NCI-H187 treated with DMSO at 0.1 percent for 48 hours (cell line): ENCODE measurements around the gene NRCAM.
A peak's percentile ranks its signal among the peaks of the same experiment; 100 is the strongest.
"Not testable (repeated sequence)": the region's sequence is repeated elsewhere in the genome, so short reads cannot be mapped to it uniquely, and the experiment has no call there.

ENCODE experiments used
- DNase-seq: peaks from one replicate; lab custom pipeline; 2025; lab: John Stamatoyannopoulos, UW

NRCAM gene

DNA sequence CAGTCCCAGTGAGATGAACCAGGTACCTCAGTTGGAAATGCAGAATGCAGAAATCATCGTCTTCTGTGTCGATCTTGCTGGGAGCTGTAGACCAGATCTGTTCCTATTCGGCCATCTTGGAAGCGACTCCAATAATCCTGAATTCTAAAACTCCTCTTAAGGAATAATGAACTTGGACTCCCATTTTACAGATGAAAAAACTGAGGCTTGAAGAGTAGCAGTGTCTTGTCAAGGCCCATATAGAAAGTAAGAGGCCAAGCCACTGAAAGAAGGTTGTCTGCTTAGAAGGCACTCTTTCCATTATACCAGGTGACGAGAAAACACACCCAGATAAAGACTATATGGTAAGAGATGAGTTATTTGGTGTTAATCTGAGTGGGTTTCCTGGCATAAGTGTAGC, 177.5 kb downstream of the NRCAM start:
- no peak for DNase-seq

GRCh38 chr7:108278281-108278680, 178.0 kb downstream of the NRCAM start:
- DNase-seq = no peak

- not testable (repeated sequence) for DNase-seq
These were observed 181.8 kb downstream of the NRCAM start for GRCh38 chr7:108274447-108274846.

- DNase-seq = not testable (repeated sequence)
These were observed 183.3 kb downstream of the NRCAM start for GRCh38 chr7:108272891-108273290.

- DNase-seq = no peak
These were observed 185.7 kb downstream of the NRCAM start for GRCh38 chr7:108270385-108271015.

DNA sequence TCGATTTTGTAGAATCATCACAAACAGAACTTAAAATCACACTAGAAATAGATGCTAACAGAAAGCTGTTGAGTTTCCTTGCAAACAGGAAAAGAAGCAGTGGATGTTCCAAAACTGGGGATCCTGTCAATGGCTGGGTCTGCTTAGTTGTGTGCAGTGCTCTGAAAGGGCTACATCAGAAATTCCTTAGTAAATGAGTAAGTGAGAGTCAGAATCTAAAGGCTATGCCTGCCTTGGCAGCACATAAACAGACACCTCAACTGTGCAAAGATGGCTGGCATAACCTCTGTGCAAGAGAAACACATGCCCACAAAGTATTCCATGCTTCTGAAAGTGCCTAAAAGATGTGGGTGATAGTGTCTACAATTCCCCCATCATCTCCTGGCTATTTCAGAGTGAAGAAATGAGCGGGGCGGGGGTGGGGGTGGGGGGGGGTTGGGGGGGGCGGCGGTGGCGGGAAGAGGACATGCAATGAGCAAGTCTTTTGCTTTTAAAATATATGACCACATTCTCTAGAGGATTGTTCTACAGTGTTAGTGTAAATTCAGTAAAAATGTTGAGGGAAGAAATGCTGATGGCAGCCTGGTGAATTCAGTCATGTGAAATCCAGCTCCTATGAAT, 187.9 kb downstream of the NRCAM start:
- DNase-seq = no peak

GRCh38 chr7:108267615-108268014, 188.6 kb downstream of the NRCAM start:
- no peak for DNase-seq

DNA sequence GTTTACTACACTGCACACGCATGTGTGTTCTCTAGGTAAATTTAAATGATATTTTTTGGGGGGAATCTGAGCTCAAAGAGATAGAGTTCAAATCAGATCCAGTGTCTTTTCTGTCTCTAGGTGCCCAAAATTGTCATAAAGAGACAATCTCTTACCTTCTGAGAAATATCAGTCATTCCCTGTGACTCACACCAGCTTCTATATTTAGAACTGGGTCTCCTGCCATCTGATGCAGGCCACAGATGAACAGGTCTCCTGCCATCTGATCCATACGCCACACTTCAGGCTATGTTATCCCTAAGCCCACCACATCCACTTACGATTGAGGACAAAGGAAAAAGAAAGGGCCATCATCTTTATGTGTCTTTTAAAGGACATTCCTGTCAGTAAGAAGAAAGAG, 189.7 kb downstream of the NRCAM start:
- DNase-seq = no peak

- no peak for DNase-seq
These were observed 190.2 kb downstream of the NRCAM start for GRCh38 chr7:108266035-108266434.

DNA sequence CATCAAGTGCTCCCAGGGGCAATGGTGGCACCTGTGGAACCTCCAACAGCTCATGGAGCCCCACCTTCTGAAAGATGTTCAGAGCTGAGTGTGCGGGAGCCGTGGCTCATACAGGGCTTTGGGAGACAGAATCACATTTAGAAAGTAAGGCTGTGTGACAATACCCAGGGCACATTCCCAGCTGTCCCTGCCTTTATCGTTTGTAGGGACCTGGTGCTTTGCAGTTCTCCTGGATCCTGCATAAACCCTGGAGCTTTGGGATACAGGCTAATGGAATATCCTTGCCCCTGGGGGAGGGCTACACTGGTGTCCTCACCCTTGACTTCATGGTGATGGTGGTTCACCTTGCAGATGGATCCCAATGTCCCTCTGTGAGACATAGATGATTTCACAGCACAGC, 191.2 kb downstream of the NRCAM start:
- DNase-seq = no peak

DNA sequence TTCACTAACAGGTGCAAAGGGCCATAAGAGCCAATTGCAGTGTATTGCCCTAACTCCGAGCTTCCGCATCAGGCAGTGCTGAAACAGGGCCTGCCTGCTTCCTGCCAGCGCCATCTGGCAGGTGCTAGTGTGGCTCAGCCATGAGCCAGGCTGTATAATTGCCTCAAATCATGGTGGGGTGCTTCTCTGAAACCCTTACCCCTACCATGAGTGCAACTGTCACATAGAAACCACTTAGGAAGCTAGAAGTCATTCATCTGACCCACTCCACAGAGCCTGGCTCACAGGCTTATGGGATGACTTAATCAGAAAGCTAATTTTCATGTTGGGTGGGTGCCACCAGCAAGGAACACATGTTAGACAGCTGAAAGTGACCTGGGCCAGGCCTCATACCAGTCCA, 192.8 kb downstream of the NRCAM start:
- DNase-seq = peak; percentile 76

DNA sequence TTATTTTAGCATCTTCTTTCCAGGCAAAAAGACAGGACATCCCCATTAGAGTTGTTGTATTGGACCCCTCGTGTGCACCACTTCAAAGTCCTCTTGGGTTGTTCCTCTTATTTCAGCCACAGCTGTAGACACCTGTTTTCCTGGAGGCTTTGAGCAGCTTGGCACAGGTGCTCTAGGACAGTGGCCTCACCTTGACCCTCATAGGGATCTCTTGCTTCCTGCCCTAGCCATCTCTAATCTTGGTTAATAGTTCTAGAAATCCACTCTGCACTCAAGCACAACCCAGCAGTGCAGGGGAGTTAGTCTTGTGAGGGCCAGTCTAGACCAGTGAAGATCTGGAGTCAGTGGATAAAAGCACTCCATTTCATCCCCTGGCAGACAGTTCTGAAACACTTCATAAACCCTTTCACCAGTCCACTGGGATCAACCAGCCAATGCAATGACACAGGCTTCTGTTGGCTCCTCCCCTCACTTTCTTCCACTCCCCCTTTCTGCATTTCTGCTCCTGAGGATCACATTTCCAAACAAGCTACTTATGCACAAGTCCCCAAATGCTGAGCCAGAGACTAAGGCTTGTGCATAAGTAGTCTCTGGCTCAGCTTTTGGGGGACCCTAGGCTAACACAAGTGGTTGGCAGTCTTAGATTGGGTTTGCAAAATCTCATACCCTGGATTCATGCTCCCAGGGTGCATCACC, 194.5 kb downstream of the NRCAM start:
- DNase-seq = peak; percentile 89

DNA sequence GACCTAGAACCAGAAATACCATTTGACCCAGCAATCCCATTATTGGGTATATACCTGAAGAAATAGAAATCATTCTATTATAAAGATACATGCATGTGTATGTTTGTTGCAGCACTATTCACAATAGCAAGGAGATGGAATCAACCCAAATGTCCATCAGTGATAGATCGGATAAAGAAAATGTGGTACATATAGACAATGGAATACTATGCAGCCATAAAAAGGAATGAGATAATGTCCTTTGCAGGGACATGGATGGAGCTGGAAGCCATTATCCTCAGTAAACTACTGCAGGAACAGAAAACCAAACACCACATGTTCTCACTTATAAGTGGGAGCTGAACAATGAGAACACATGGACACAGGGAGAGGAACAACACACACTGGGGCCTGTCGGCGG, 196.8 kb downstream of the NRCAM start:
- not testable (repeated sequence) for DNase-seq

DNA sequence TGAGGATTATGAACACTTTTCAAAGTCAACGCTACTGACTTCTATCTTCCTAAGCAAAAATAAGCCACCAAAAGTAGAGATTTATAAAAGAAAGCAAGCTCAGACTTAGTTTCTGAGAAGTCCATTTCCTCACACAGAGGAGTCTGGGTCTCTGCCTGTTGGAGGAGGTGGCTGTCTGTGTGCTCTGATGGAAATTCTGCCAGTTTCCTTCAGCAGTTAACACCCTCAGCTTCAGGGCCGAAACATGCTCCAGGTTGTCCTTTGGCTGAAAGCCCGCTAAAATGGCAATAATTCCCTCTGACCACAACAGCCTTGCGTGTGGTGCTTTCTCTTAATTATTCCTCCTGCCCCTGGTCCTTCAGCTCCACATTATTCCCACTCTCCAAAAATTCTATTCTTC, 198.3 kb downstream of the NRCAM start:
- no peak for DNase-seq

DNA sequence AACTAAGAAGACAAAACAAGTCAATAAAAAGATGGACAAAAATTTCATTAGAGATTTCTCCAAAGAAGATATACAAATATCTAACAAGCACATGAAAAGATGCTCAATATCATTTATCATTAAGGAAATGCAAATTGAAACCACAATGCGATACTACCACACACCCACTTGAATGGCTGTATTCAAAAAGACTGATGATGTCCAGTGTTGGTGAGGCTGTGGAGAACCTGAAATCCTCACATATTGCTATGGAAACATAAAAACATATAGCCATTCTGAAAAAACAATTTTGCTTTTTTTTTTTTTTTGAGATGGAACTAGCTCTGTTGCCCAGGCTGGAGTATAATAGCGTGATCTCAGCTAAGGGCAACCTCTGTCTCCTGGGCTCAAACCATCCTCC, 202.0 kb downstream of the NRCAM start:
- no peak for DNase-seq

DNA sequence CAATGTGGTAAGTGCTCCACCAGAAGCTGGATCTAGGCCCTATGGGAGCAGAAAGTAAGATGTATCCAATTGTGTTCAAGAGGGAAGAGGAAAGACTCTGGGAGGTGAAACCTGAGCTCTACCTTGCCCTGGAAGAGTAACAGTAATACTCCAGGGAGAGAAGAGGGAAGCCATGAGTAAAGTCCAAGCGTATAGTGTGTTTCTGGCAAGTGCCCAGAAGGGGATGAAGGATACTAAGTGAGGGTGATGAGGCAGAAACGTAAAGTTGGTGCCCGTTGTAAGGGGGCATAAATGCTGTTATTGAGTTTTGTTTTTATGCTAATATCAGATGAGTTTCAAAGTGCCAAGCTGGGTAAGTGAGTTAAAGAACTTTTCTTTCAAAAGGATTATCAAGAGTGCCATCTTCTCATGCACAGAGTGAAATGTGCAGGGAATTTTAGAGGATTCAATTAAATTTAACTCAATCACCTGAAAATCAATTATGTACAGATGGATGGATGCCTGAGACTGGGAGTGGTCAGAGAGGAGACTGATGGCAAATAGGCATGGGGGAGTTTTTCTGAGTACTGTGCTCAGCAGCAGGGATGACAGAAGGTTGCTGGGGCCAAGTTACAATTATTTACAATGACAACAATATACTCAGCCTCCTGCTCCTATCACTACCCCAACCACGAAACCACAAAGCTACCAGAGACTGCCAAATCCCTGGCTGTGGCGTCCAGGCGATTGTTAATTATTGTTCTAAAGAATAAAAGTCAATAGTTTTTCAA, 202.8 kb downstream of the NRCAM start:
- DNase-seq = no peak

- no peak for DNase-seq
These were observed 204.1 kb downstream of the NRCAM start for GRCh38 chr7:108252177-108252576.

DNA sequence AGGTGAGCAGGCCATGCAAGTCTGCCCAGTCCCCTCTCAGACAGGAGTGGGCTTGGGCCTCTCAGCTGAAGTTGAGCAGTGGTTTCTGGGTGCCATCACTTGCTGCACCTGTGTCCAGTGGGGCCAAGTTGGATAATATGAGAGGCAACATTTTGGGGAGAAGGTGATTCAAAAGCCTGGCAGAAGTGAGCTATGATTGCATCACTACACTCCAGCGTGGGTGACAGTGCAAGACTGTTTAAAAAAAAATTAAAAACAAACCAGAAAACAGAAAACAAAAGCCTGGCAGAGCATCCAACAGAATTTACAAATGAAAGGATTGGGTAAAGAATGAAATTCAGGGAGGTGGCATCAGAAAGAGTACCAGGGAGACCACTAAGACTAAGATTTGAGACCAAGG, 204.5 kb downstream of the NRCAM start:
- no peak for DNase-seq

DNA sequence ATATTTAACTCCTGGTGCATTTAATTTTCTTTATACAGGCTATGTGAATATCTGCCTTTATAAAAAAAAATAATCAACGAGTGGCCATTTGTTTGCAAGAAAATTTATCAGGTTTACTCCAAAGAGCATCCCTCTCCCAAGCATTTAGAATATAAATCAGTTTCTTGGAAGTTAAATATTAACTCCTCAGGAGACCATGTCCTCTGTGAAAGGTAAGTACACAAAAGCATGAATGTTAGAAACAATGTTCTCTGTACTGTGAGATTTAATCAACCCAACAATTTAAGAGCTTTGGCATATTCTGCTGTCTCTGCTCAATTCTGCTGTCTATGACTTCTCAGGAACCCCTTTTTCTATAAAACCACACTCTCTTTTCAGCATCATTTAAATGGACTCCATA, 206.8 kb downstream of the NRCAM start:
- no peak for DNase-seq

DNA sequence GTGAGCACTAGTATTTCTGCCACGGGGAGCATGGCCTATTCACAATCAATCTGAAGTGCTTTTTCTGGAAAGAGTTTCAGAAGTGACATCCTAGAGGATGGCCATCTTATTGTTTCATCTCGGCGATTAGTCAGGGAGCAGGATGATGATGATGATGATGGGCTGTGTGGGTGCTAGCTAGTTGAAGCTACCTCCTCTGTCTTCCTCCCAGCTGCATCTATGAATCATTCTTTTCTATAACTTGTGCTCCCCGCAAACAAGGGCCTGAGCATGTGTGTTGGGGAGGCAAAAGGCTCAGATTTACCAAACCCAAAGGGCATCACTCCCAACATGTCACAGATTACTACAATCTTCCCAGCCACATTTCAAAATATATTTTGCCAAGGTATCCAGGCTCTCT, 207.4 kb downstream of the NRCAM start:
- no peak for DNase-seq

DNA sequence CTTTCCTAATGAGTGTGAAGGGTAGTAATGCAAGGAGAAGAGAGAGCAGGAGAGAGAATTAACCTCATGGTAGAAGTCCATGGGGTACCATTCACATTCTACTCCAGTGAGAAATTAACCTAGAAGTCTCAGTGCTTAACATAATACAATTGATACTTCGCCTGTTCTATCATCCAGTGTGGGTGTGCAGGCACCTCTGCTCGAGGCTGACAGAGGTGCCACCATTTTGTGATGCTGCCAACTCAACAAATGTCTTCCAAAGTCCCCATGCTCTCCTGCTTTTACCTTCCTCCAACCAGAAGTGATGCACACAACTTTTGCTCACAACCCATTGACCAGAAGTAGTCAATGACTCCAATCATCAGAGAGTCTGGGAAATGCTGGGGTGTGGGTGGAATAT, 207.8 kb downstream of the NRCAM start:
- no peak for DNase-seq

- no peak for DNase-seq
These were observed 208.6 kb downstream of the NRCAM start for GRCh38 chr7:108247614-108248013.
